H1 (cell line): ENCODE results near the gene CLIC1. TPM values are rescaled to one million over a fixed set of nuclear protein-coding genes. Genes with fewer than 3 reads are reported as not detected.

Source experiments
- CTCF ChIA-PET: fragments of 300-600 bp; sonication (Branson Sonifier 250); formaldehyde crosslinking; loops from one replicate; lab custom pipeline; 2021; ENCODE audit not compliant: partially characterized antibody; lab: Charles Lee
- POLR2A ChIA-PET: fragments of 300-600 bp; sonication (Branson Sonifier 250); formaldehyde crosslinking; loops from one replicate; lab custom pipeline; 2021; ENCODE audit warnings: inconsistent platforms; ENCODE audit not compliant: partially characterized antibody; lab: Charles Lee
- DNase-seq, 2 experiments: peaks; one replicate each; pipeline versions ENCODE4 v3.0.0 to v3.0.0-alpha.2; 2010 to 2022; ENCODE audit warnings: low spot score in 2 of 2, low read depth in 1 of 2, mixed read lengths in 1 of 2
- FAIRE-seq: peaks from 2 replicates; lab custom pipeline; 2011; peaks lifted over from hg19 to GRCh38; lab: Jason Lieb, UNC
- H2AFZ ChIP-seq: 2 replicates; pipeline ENCODE4 v1.8.1; 2012; ENCODE audit warnings: low read length, inconsistent platforms
- H2AK5ac ChIP-seq: 2 replicates; pipeline ENCODE4 v1.6.1; 2013; ENCODE audit warnings: low read depth, low read length
- H2BK120ac ChIP-seq: replicated peaks from 2 replicates; pipeline ENCODE3; 2013; ENCODE audit warnings: low read depth, low read length, inconsistent platforms
- H2BK12ac ChIP-seq: 2 replicates; pipeline ENCODE4 v1.6.1; 2013; ENCODE audit warnings: low read depth, low read length
- H2BK15ac ChIP-seq: 2 replicates; pipeline ENCODE4 v1.6.1; 2013; ENCODE audit warnings: low read length
- H2BK20ac ChIP-seq: 2 replicates; pipeline ENCODE4 v1.6.1; 2013; ENCODE audit warnings: low read length
- H2BK5ac ChIP-seq: 2 replicates; pipeline ENCODE4 v1.6.1; 2013; ENCODE audit warnings: low read depth, low read length
- H3K14ac ChIP-seq: 2 replicates; pipeline ENCODE4 v1.6.1; 2013; ENCODE audit warnings: inconsistent platforms; ENCODE audit not compliant: insufficient read length
- H3K18ac ChIP-seq: 2 replicates; pipeline ENCODE4 v1.6.1; 2013; ENCODE audit warnings: low read length; ENCODE audit errors: extremely low read depth
- H3K23ac ChIP-seq: 2 replicates; pipeline ENCODE4 v1.6.1; 2013; ENCODE audit warnings: inconsistent platforms; ENCODE audit not compliant: insufficient read length
- H3K23me2 ChIP-seq: 2 replicates; pipeline ENCODE4 v1.6.1; 2013; ENCODE audit warnings: low read depth, low read length
- H3K27ac ChIP-seq: 2 replicates; pipeline ENCODE4 v1.6.1; 2011; ENCODE audit warnings: low read depth, low read length, inconsistent platforms
- H3K27me3 ChIP-seq, 4 experiments: replicated peaks in 1 of 4; 1 replicate in 1 of 4; 2 replicates in 3 of 4; pipeline versions ENCODE4 v1.6.1 to v1.8.1; 2011 to 2013; ENCODE audit warnings: low read length in 3 of 4, mild to moderate bottlenecking in 3 of 4, inconsistent platforms in 2 of 4, mixed read lengths in 2 of 4, moderate library complexity in 1 of 4; ENCODE audit not compliant: control insufficient read depth in 3 of 4, insufficient read depth in 3 of 4; ENCODE audit errors: extremely low read depth in 1 of 4
- H3K36me3 ChIP-seq, 4 experiments: 2 replicates each; pipeline versions ENCODE4 v1.6.1 to v1.8.1; 2011 to 2013; ENCODE audit warnings: mild to moderate bottlenecking in 4 of 4, low read length in 3 of 4, moderate library complexity in 2 of 4, control low read depth in 1 of 4, inconsistent platforms in 1 of 4; ENCODE audit not compliant: insufficient read depth in 4 of 4, control insufficient read depth in 2 of 4
- H3K4ac ChIP-seq: replicated peaks from 2 replicates; pipeline ENCODE3; 2013; ENCODE audit warnings: low read length, low read depth, mixed read lengths, inconsistent platforms; ENCODE audit not compliant: insufficient read length
- H3K4me1 ChIP-seq, 4 experiments: replicated peaks in 1 of 4; 1 replicate in 1 of 4; 2 replicates in 3 of 4; pipeline versions ENCODE4 v1.6.1 to v1.8.1; 2011 to 2013; ENCODE audit warnings: low read length in 3 of 4, inconsistent platforms in 2 of 4, mixed read lengths in 1 of 4; ENCODE audit not compliant: insufficient read depth in 4 of 4, control insufficient read depth in 3 of 4
- H3K4me2 ChIP-seq, 2 experiments: 2 replicates each; pipeline versions ENCODE4 v1.6.1 to v1.8.1; 2011 to 2013; ENCODE audit warnings: low read depth in 2 of 2, low read length in 2 of 2, control low read depth in 1 of 2, inconsistent platforms in 1 of 2, mild to moderate bottlenecking in 1 of 2; ENCODE audit not compliant: insufficient read depth in 1 of 2
- H3K4me3 ChIP-seq, 4 experiments: fragments of 200-600, 300-600 bp in 1 of 4; sonication (generic), shearing (Covaris generic), sonication (Bioruptor Twin) in 1 of 4; 2 replicates each; pipeline versions ENCODE4 v1.5.1 to v1.8.1; 2011 to 2016; ENCODE audit warnings: low read length in 4 of 4, low read depth in 3 of 4, control low read depth in 2 of 4, inconsistent platforms in 2 of 4, mild to moderate bottlenecking in 2 of 4, mixed read lengths in 1 of 4, moderate library complexity in 1 of 4; ENCODE audit not compliant: insufficient read depth in 2 of 4; ENCODE audit errors: extremely low read depth in 1 of 4
- H3K56ac ChIP-seq: replicated peaks from 2 replicates; pipeline ENCODE3; 2013; ENCODE audit warnings: low read depth, mild to moderate bottlenecking, mixed read lengths, low read length, inconsistent platforms; ENCODE audit not compliant: insufficient read length
- H3K79me1 ChIP-seq: 2 replicates; pipeline ENCODE4 v1.6.1; 2013; ENCODE audit warnings: low read depth, low read length, control low read depth
- H3K79me2 ChIP-seq, 2 experiments: 2 replicates each; pipeline versions ENCODE4 v1.6.1 to v1.8.1; 2012 to 2013; ENCODE audit warnings: low read length in 2 of 2, mild to moderate bottlenecking in 2 of 2, inconsistent platforms in 1 of 2; ENCODE audit not compliant: insufficient read depth in 2 of 2, control insufficient read depth in 1 of 2
- H3K9ac ChIP-seq, 4 experiments: replicated peaks in 1 of 4; 1 replicate in 1 of 4; 2 replicates in 3 of 4; pipeline versions ENCODE4 v1.6.1 to v1.8.1; 2011 to 2013; ENCODE audit warnings: low read depth in 3 of 4, low read length in 3 of 4, control low read depth in 2 of 4, mild to moderate bottlenecking in 2 of 4, moderate library complexity in 2 of 4, inconsistent platforms in 1 of 4; ENCODE audit errors: extremely low read depth in 1 of 4
- H3K9me3 ChIP-seq, 2 experiments: 2 replicates each; pipeline versions ENCODE4 v1.6.1 to v1.8.1; 2012 to 2013; ENCODE audit warnings: mild to moderate bottlenecking in 2 of 2, moderate library complexity in 2 of 2, control low read depth in 1 of 2, inconsistent platforms in 1 of 2, low read depth in 1 of 2, low read length in 1 of 2, mixed read lengths in 1 of 2; ENCODE audit not compliant: insufficient read depth in 2 of 2
- H4K20me1 ChIP-seq, 2 experiments: replicated peaks in 1 of 2; 2 replicates each; pipeline versions ENCODE3 to v1.8.1; 2011 to 2013; ENCODE audit warnings: inconsistent platforms in 2 of 2, low read length in 2 of 2, mild to moderate bottlenecking in 1 of 2; ENCODE audit not compliant: insufficient read depth in 2 of 2, control insufficient read depth in 1 of 2
- H4K5ac ChIP-seq: 2 replicates; pipeline ENCODE4 v1.6.1; 2013; ENCODE audit warnings: low read length, low read depth, mixed read lengths, inconsistent platforms; ENCODE audit not compliant: insufficient read length
- H4K8ac ChIP-seq: 2 replicates; pipeline ENCODE4 v1.8.0; 2013; ENCODE audit warnings: mild to moderate bottlenecking, moderate library complexity, low read length, inconsistent platforms; ENCODE audit not compliant: insufficient read depth; ENCODE audit errors: extremely low read depth
- H4K91ac ChIP-seq: replicated peaks from 2 replicates; pipeline ENCODE3; 2013; ENCODE audit warnings: low read length, mixed read lengths, inconsistent platforms; ENCODE audit not compliant: insufficient read length
- CTBP2 ChIP-seq: IDR thresholded peaks from 2 replicates; pipeline ENCODE4 v1.7.0; 2011; ENCODE audit warnings: borderline replicate concordance, mild to moderate bottlenecking, moderate library complexity, mixed read lengths, low read length; ENCODE audit not compliant: insufficient read depth, insufficient read length
- EP300 ChIP-seq, 2 experiments: IDR thresholded peaks; 1 replicate in 1 of 2; 2 replicates in 1 of 2; pipeline ENCODE4 v1.6.1; 2011 to 2012; ENCODE audit warnings: low read depth in 2 of 2, low read length in 2 of 2, mild to moderate bottlenecking in 2 of 2, borderline replicate concordance in 1 of 2, inconsistent platforms in 1 of 2, moderate library complexity in 1 of 2
- KDM1A ChIP-seq: fragments of 200-600, 300-600 bp; sonication (generic); IDR thresholded peaks from 2 replicates; pipeline ENCODE4 v1.7.1; 2016; ENCODE audit warnings: mild to moderate bottlenecking, low read length, borderline replicate concordance
- PHF8 ChIP-seq: fragments of 200-600 bp; sonication (generic); conservative IDR thresholded peaks from 2 replicates; pipeline ENCODE4 v1.7.1; 2012; ENCODE audit warnings: low read depth, mild to moderate bottlenecking, inconsistent platforms, low read length, moderate library complexity
- SIX5 ChIP-seq: IDR thresholded peaks from 2 replicates; pipeline ENCODE4 v1.6.1; 2011; ENCODE audit warnings: mild to moderate bottlenecking, low read depth, low read length
- SUZ12 ChIP-seq: fragments of 200-600 bp; sonication (generic); IDR thresholded peaks from 2 replicates; pipeline ENCODE4 v1.6.1; 2012; ENCODE audit warnings: mild to moderate bottlenecking, inconsistent platforms, low read length, moderate library complexity, mixed read lengths
- WGBS, 2 experiments: shearing (Covaris generic) in 1 of 2; methylation state at CpG; one replicate each; pipeline versions ENCODE4 v1.1.6 to v1.1.7; 2013 to 2015; ENCODE audit warnings: low lambda C conversion rate in 2 of 2, mixed read lengths in 2 of 2, inconsistent platforms in 1 of 2, low coverage in 1 of 2, missing lambda C conversion rate in 1 of 2; ENCODE audit not compliant: insufficient replicate concordance in 2 of 2, insufficient coverage in 1 of 2, insufficient read length in 1 of 2; ENCODE audit errors: extremely low coverage in 1 of 2, missing lambda C conversion rate in 1 of 2; 5-methylcytosine and 5-hydroxymethylcytosine counted together
- polyA plus RNA-seq, 7 experiments: library from polyadenylated mRNA; depleted of rRNA in 3 of 7; stranded (reverse) in 5 of 7; unstranded in 2 of 7; fragments of >200 nt in 5 of 7; fragments of 200-250 nt in 2 of 7; gene quantifications; 1 replicate in 5 of 7; 2 replicates in 1 of 7; 4 replicates in 1 of 7; pipeline versions ENCODE4 v1.2.1 to v1.2.3, GENCODE V29; 2011 to 2013; ENCODE audit warnings: missing spikeins in 2 of 7, mixed read lengths in 2 of 7
- total RNA-seq: library from RNA; stranded (reverse); fragmentation: NEBNext Ultra II Directional; extraction: Animal tissue kit (Norgen Biotek cat#: 25700); gene quantifications from 2 replicates; pipeline ENCODE4 v1.2.1, GENCODE V29; 2021
- TF ChIP-seq, protein P1 (sequence below): IDR thresholded peaks from 2 replicates; pipeline ENCODE4 v1.6.1; 2012; ENCODE audit warnings: low read length, inconsistent platforms
- TF ChIP-seq, protein P2 (sequence below): IDR thresholded peaks from 2 replicates; pipeline ENCODE4 v1.6.1; 2011; ENCODE audit warnings: low read depth, mild to moderate bottlenecking, low read length; ENCODE audit not compliant: insufficient read depth

The CLIC1 gene
- total and polyA plus RNA-seq, 2 of the 8 experiments (the other 6 are each of a cell fraction or from before 2014, with no cell fraction given): 250 to 277 TPM

DNA sequence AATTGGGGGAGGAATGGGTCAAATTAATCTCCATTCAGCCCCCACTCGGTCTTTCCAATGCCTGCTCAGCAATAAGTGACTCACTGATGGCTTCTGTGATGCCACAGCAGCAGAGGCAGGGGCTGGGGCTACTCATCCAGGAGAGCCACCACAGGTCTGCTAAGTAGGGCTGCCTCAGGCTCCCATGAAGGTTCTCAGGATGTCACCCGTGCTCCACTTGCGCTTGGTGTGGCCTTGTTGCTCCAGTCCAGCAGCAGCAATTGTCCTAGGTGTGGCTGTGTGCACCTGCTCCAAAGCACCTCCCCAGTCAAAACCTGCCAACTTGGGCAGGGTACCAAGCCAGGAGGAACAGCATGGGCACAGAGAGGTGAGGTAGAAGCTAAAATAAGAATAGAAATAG is 14.2 kb downstream of the CLIC1 start:
- Histone ChIP-seq H4K20me1 (no peaks in the 10 kb centered on the region), H3K4ac (no peak overlapping the region), H2BK120ac (no peak overlapping the region), H3K56ac (no peak overlapping the region), H3K9me3 (no peaks in the 10 kb centered on the region), H4K91ac (no peak overlapping the region), H3K14ac (no peak overlapping the region), H3K27ac (no peak overlapping the region), H2BK20ac (no peak overlapping the region), H4K5ac (no peak overlapping the region), H3K4me1 (peaks cover 0 to 15% (median 14%) of the 10 kb centered on the region in 4 experiments; a peak in 6 of 7 replicates), H3K23me2 (no peaks in the 10 kb centered on the region), H3K79me2 (no peaks in the 10 kb centered on the region), H2BK12ac (no peak overlapping the region)
- DNase-seq: no peak
- POLR2A ChIA-PET: interaction anchor here (0.6 to 7.2 kb wide), 7 partner anchors 16 to 181 kb away, joined by 3 to 73 read pairs (median 4); partner anchors contain the start of genes CLIC1, DDX39B, GPANK1 and MSH5
- WGBS, 2 experiments: 96% methylated on average over 3 of the region's 3 CpGs; no CpG with 5 or more reads in 1 of the 2 experiments
- FAIRE-seq: no peak
- TF ChIP-seq PHF8 (no peak), SIX5 (no peak), KDM1A (no peak), SUZ12 (no peak), CTBP2 (no peak), EP300 (IDR thresholded peaks at IDR 0.05; ENCODE audit: borderline replicate concordance in 1 of 2, low read depth in 2 of 2, low read length in 2 of 2) (no peak)
- TF ChIP-seq, protein P1, sequence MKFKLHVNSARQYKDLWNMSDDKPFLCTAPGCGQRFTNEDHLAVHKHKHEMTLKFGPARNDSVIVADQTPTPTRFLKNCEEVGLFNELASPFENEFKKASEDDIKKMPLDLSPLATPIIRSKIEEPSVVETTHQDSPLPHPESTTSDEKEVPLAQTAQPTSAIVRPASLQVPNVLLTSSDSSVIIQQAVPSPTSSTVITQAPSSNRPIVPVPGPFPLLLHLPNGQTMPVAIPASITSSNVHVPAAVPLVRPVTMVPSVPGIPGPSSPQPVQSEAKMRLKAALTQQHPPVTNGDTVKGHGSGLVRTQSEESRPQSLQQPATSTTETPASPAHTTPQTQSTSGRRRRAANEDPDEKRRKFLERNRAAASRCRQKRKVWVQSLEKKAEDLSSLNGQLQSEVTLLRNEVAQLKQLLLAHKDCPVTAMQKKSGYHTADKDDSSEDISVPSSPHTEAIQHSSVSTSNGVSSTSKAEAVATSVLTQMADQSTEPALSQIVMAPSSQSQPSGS: no peak
- TF ChIP-seq, protein P2, sequence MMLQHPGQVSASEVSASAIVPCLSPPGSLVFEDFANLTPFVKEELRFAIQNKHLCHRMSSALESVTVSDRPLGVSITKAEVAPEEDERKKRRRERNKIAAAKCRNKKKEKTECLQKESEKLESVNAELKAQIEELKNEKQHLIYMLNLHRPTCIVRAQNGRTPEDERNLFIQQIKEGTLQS: no peak
- TF ChIP-seq, all 59 proteins: peak for 0
- Histone ChIP-seq H3K79me1 (no peaks in the 10 kb centered on the region), H3K4me2 (no peak overlapping the region), H3K4me3 (no peak overlapping the region), H3K18ac (no peak overlapping the region), H2BK5ac (no peak overlapping the region), H3K27me3 (no peaks in the 10 kb centered on the region), H2AFZ (no peak overlapping the region), H2AK5ac (no peak overlapping the region), H3K36me3 (peaks cover 0 to 7% (median 4%) of the 10 kb centered on the region in 4 experiments; a peak in 5 of 8 replicates), H4K8ac (no peak overlapping the region), H3K9ac (no peak overlapping the region), H3K23ac (no peak overlapping the region), H2BK15ac (no peak overlapping the region)
- CTCF ChIA-PET: interaction anchor here (0.9 to 3.7 kb wide), 3 partner anchors 13 to 44 kb away, joined by 3 to 18 read pairs (median 4); no protein-coding TSS in a partner anchor
